ENCODE results near the gene CWF19L2. TPM values are rescaled to one million over a fixed set of nuclear protein-coding genes. Genes with fewer than 3 reads are reported as not detected.

The CWF19L2 gene
- total RNA-seq, 2 donors from 2014 or later, result 21.1 to 27.4 TPM

DNA sequence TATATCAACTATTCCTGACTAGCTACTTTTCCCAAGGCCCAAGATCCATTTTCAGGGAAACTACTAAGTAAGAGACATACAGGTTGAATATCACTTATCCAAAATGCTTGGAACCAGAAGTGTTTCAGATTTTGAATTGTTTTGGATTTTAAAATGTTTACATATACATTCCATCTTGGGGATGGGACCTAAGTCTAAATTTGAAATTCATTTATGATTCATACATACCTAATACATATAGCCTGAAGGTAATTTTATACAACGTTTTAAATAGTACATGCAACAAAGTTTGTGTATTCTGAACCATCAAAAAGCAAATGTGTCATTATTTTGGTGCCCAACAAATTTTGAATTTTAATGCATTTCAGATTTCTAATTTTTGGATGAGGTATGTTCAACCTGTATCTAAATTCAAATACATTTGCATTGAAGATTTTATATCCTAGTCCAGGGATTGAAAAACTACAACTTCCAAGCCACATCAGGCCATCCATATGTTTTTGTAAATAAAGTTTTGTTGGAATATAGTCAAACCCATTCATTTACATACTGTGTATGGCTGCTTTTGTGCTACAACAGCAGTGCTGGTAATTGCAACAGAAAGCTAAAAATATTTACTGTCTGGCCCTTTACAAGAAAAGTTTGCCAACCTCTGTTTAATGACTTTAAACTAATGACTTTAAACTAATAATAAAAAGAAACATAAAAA is 73.3 kb downstream of the CWF19L2 start:
- Mint-ChIP-seq H3K36me3 (ENCODE audit: low read depth) (peaks cover 11% of the 10 kb centered on the region), H3K27ac (no peak overlapping the region), H3K9me3 (no peaks in the 10 kb centered on the region), H3K4me3 (no peak overlapping the region), H3K4me1 (no peaks in the 10 kb centered on the region), H3K27me3 (ENCODE audit: insufficient read depth) (no peaks in the 10 kb centered on the region)
- no peak for DNase-seq
- Histone ChIP-seq H3K4me3 (ENCODE audit: low read length) (no peak overlapping the region), H3K27me3 (ENCODE audit: control insufficient read depth, insufficient read depth, low read length, poor library complexity, severe bottlenecking) (no peaks in the 10 kb centered on the region), H3K36me3 (ENCODE audit: control insufficient read depth, insufficient read depth, low read length) (peaks cover 4% of the 10 kb centered on the region), H3K9me3 (ENCODE audit: control insufficient read depth, low read length) (no peaks in the 10 kb centered on the region), H3K9ac (ENCODE audit: extremely low read depth, low read length, poor library complexity, severe bottlenecking) (no peak overlapping the region), H3K27ac (ENCODE audit: low read depth, low read length) (no peak overlapping the region), H3K4me1 (ENCODE audit: control insufficient read depth, insufficient read depth, low read length) (no peaks in the 10 kb centered on the region)
- 75 to 100% methylated on average over 1 of the region's 1 CpG for WGBS, 2 experiments (ENCODE audit: insufficient coverage in 1 of 2, insufficient read length in 1 of 2)
- TF ChIP-seq, protein P1, sequence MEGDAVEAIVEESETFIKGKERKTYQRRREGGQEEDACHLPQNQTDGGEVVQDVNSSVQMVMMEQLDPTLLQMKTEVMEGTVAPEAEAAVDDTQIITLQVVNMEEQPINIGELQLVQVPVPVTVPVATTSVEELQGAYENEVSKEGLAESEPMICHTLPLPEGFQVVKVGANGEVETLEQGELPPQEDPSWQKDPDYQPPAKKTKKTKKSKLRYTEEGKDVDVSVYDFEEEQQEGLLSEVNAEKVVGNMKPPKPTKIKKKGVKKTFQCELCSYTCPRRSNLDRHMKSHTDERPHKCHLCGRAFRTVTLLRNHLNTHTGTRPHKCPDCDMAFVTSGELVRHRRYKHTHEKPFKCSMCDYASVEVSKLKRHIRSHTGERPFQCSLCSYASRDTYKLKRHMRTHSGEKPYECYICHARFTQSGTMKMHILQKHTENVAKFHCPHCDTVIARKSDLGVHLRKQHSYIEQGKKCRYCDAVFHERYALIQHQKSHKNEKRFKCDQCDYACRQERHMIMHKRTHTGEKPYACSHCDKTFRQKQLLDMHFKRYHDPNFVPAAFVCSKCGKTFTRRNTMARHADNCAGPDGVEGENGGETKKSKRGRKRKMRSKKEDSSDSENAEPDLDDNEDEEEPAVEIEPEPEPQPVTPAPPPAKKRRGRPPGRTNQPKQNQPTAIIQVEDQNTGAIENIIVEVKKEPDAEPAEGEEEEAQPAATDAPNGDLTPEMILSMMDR (conservative IDR thresholded peaks at IDR 0.05), result no peak

- H3K4me3 ChIP-seq (ENCODE audit: low read length), result no peak overlapping the region
- Mint-ChIP-seq H3K27ac (no peak overlapping the region), H3K9me3 (no peaks in the 10 kb centered on the region), H3K27me3 (ENCODE audit: insufficient read depth) (no peaks in the 10 kb centered on the region), H3K36me3 (ENCODE audit: low read depth) (no peaks in the 10 kb centered on the region), H3K4me1 (no peaks in the 10 kb centered on the region), H3K4me3 (no peak overlapping the region)
- DNase-seq, result no peak
- no peaks in the 10 kb centered on the region for H3K9me3 ChIP-seq (ENCODE audit: control insufficient read depth, low read length)
- TF ChIP-seq, protein P1 (conservative IDR thresholded peaks at IDR 0.05), result no peak
- no peaks in the 10 kb centered on the region for H3K4me1 ChIP-seq (ENCODE audit: control insufficient read depth, insufficient read depth, low read length)
- no peak overlapping the region for H3K27ac ChIP-seq (ENCODE audit: low read depth, low read length)
- no peaks in the 10 kb centered on the region for H3K36me3 ChIP-seq (ENCODE audit: control insufficient read depth, insufficient read depth, low read length)
- 95 to 100% methylated on average over 5 to 7 of the region's 7 CpGs for WGBS, 2 experiments (ENCODE audit: insufficient coverage in 1 of 2, insufficient read length in 1 of 2)
- no peaks in the 10 kb centered on the region for H3K27me3 ChIP-seq (ENCODE audit: control insufficient read depth, insufficient read depth, low read length, poor library complexity, severe bottlenecking)
- H3K9ac ChIP-seq (ENCODE audit: extremely low read depth, low read length, poor library complexity, severe bottlenecking), result no peak overlapping the region
These were observed 85.2 kb downstream of the CWF19L2 start for GRCh38 chr11:107372439-107372838.

GRCh38 chr11:107370390-107370789 is 87.2 kb downstream of the CWF19L2 start:
- H3K4me3 ChIP-seq (ENCODE audit: low read length), result no peak overlapping the region
- Mint-ChIP-seq H3K36me3 (ENCODE audit: low read depth) (no peaks in the 10 kb centered on the region), H3K4me1 (no peaks in the 10 kb centered on the region), H3K9me3 (no peaks in the 10 kb centered on the region), H3K4me3 (no peak overlapping the region), H3K27ac (no peak overlapping the region), H3K27me3 (ENCODE audit: insufficient read depth) (no peaks in the 10 kb centered on the region)
- no peak overlapping the region for H3K9ac ChIP-seq (ENCODE audit: extremely low read depth, low read length, poor library complexity, severe bottlenecking)
- no peak overlapping the region for H3K27ac ChIP-seq (ENCODE audit: low read depth, low read length)
- TF ChIP-seq, protein P1 (conservative IDR thresholded peaks at IDR 0.05), result no peak
- no peaks in the 10 kb centered on the region for H3K27me3 ChIP-seq (ENCODE audit: control insufficient read depth, insufficient read depth, low read length, poor library complexity, severe bottlenecking)
- WGBS, 2 experiments (ENCODE audit: insufficient coverage in 1 of 2, insufficient read length in 1 of 2), result 100% methylated on average over 1 of the region's 1 CpG; no CpG with 5 or more reads in 1 of the 2 experiments
- H3K9me3 ChIP-seq (ENCODE audit: control insufficient read depth, low read length), result no peaks in the 10 kb centered on the region
- H3K36me3 ChIP-seq (ENCODE audit: control insufficient read depth, insufficient read depth, low read length), result no peaks in the 10 kb centered on the region
- DNase-seq, result no peak
- no peaks in the 10 kb centered on the region for H3K4me1 ChIP-seq (ENCODE audit: control insufficient read depth, insufficient read depth, low read length)
